Lower leg skin (tissue), 4 donors: ENCODE results near the gene ZIM2. TPM values are rescaled to one million over a fixed set of nuclear protein-coding genes. Genes with fewer than 3 reads are reported as not detected.

Experiments
- DNase-seq, 2 donors: peaks; one replicate each; pipeline ENCODE4 v3.0.0-alpha.2; 2019; ENCODE audit warnings: low spot score in 2 of 2
- H3K4me3 ChIP-seq: fragments of 200-600 bp; sonication (generic); 2 replicates; pipeline ENCODE4 v1.5.1; 2017; ENCODE audit warnings: mild to moderate bottlenecking, low read depth; ENCODE audit not compliant: poor library complexity, severe bottlenecking
- CTCF ChIP-seq, 3 donors: fragments of 450-650 bp; IDR thresholded peaks; one replicate each; pipeline ENCODE4 v1.5.1; 2016; ENCODE audit warnings: antibody characterized with exemption in 3 of 3, mild to moderate bottlenecking in 3 of 3, moderate library complexity in 2 of 3
- POLR2A ChIP-seq, 2 donors: fragments of 450-650 bp; IDR thresholded peaks; one replicate each; pipeline ENCODE4 v1.6.1; 2016 to 2017; ENCODE audit warnings: antibody characterized with exemption in 2 of 2, mild to moderate bottlenecking in 1 of 2, moderate library complexity in 1 of 2
- WGBS, 2 donors: methylation state at CpG; one replicate each; pipeline ENCODE4 v1.1.5; 2018; 5-methylcytosine and 5-hydroxymethylcytosine counted together
- intact Hi-C: fragments of 100-400 bp; cut with DNase I; formaldehyde crosslinking; loops from one replicate; pipeline ENCODE4 v1.15.0; 2023; ENCODE audit warnings: low total_unique reads
- total RNA-seq, 4 donors: library from RNA; depleted of rRNA; stranded (reverse); fragments of >200 nt; gene quantifications; one replicate each; pipeline ENCODE4 v1.1.0, GENCODE V29; 2016

ZIM2 gene
- total RNA-seq, 4 donors from 2014 or later, result 0.45 TPM; not detected in 3

GRCh38 chr19:56875717-56876116, 35.2 kb upstream of the ZIM2 start:
- intact Hi-C loops, result no loop called here
- 54 to 60% methylated on average over 3 of the region's 3 CpGs for WGBS, 2 donors

GRCh38 chr19:56874530-56874929, 34.0 kb upstream of the ZIM2 start:
- intact Hi-C loops, result no loop called here
- 80 to 88% methylated on average over 4 of the region's 4 CpGs for WGBS, 2 donors
- TF ChIP-seq CTCF (IDR thresholded peaks at IDR 0.05) (no peak), POLR2A (IDR thresholded peaks at IDR 0.05) (no peak)
- no peak overlapping the region for H3K4me3 ChIP-seq
- DNase-seq, result no peak

More at GRCh38 chr19:56875717-56876116, 35.2 kb upstream of the ZIM2 start:
- H3K4me3 ChIP-seq, result no peak overlapping the region
- DNase-seq, result no peak
- TF ChIP-seq POLR2A (IDR thresholded peaks at IDR 0.05), result no peak
- no peak for TF ChIP-seq CTCF (IDR thresholded peaks at IDR 0.05)

- H3K4me3 ChIP-seq, result no peak overlapping the region
- intact Hi-C loops, result no loop called here
- 72 to 87% methylated on average over 5 of the region's 5 CpGs for WGBS, 2 donors
- TF ChIP-seq POLR2A (IDR thresholded peaks at IDR 0.05) (no peak), CTCF (IDR thresholded peaks at IDR 0.05) (no peak)
- no peak for DNase-seq
Observed at GRCh38 chr19:56873493-56873892, 33.0 kb upstream of the ZIM2 start.

GRCh38 chr19:56869886-56870285, 29.4 kb upstream of the ZIM2 start:
- 79 to 92% methylated on average over 8 of the region's 8 CpGs for WGBS, 2 donors
- DNase-seq, result no peak
- H3K4me3 ChIP-seq, result no peak overlapping the region
- TF ChIP-seq POLR2A (IDR thresholded peaks at IDR 0.05) (no peak), CTCF (IDR thresholded peaks at IDR 0.05) (no peak)
- intact Hi-C loops, result no loop called here

- intact Hi-C loops, result no loop called here
- DNase-seq, result no peak
- WGBS, 2 donors, result 87 to 91% methylated on average over 1 of the region's 1 CpG
- H3K4me3 ChIP-seq, result no peak overlapping the region
- TF ChIP-seq POLR2A (IDR thresholded peaks at IDR 0.05), result no peak
Observed at GRCh38 chr19:56868446-56868845, 27.9 kb upstream of the ZIM2 start.

DNA sequence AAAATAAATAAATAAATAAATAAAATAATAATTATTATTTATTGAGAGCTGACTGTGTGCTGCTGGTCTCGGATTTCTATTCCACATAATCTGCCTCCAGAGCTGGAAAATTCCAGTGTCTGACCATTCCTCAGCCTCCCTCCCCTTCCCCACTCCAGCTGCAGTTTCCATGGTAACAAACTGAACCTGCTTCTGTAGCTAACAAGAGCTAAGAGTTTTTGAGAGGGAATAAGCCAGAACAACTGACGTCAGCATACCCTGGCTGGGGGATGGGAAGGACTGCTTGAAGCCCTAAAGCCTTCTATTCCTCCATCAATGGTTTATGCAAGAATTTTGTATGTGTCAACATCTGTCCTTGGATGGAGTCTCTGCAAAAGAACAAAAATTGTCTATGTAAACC, 26.0 kb upstream of the ZIM2 start:
- TF ChIP-seq CTCF (IDR thresholded peaks at IDR 0.05), result no peak
- no peak for TF ChIP-seq POLR2A (IDR thresholded peaks at IDR 0.05)
- WGBS, 2 donors, result 24 to 29% methylated on average over 2 of the region's 2 CpGs
- no peak for DNase-seq
- intact Hi-C loops, result no loop called here
- H3K4me3 ChIP-seq, result no peak overlapping the region
